Stimulated activated CD4-positive, alpha-beta T cell treated with anti-CD3 and anti-CD28 coated beads, Interleukin-1b, Interleukin-23, amount 100 ng/mL, for 48 hours (primary cell): Measurements from ENCODE around the gene EP400.

Experiments used
- DNase-seq: peaks from one replicate; pipeline ENCODE4 v3.0.0-alpha.2; 2020

Gene EP400

GRCh38 chr12:131913666-131914065, 36.1 kb upstream of the EP400 start:
- DNase-seq: no peak

DNA sequence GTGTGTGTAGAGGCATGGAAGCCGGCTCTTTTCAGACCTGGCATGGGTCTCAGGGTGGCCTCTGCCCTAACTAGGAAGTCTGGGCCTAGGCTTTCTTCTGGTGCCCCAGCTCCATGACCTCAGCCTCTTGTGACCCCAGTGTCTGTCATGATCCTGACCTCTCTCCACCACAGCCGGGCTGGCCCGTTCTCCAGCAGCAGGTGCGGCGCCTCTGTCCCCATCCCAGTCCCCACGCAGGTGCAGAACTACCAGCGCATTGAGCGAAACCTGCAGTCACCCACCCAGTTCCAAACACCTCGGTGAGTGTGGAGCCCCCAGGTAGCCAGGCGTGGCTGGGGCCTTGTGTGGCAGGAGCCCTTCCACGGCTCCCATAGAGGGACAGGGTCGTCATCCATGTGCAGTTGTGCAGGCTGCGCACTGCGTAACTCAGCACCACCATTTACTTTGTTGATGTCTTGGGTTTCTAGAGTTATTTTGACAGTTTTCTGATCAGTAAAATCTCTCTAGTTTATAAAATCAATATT, 35.5 kb upstream of the EP400 start:
- DNase-seq: no peak

GRCh38 chr12:131915000-131915689, 34.6 kb upstream of the EP400 start:
- DNase-seq: no peak

GRCh38 chr12:131915823-131916222, 33.9 kb upstream of the EP400 start:
- DNase-seq: no peak

DNA sequence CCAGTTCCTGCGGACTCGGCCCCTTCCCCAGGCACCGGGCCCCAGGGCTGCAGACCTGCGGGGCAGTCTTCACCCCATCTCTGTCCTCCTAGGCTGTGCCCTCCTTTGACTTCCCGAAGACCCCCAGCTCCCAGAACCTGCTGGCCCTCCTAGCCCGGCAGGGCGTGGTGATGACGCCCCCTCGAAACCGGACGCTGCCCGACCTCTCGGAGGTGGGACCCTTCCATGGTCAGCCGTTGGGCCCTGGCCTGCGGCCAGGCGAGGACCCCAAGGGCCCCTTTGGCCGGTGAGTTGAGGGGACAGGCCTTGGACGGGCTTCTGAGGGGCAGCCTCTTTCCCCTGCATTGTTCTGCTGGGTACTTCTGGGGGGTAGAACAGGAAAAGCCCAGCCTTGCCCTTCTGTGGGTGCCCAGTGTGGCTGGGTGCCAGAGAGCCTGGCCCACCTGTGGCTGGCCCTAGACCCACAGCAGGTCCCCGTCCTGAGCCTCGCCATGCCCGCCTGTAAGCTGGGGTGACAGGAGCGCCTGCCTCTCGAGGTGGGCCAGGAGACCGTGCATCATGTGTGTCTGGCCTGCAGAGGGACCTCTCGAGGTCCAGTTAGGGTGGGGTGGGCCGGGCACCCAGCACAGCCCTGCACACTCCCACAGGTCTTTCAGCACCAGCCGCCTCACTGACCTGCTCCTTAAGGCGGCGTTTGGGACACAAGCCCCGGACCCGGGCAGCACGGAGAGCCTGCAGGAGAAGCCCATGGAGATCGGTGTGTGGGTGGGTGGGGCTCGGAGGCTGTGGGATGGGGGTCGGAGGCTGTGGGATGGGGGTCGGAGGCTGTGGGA, 33.2 kb upstream of the EP400 start:
- no peak for DNase-seq

- DNase-seq: no peak
Measured at GRCh38 chr12:131917139-131917710, 32.5 kb upstream of the EP400 start.

- no peak for DNase-seq
Measured at GRCh38 chr12:131917711-131918306, 31.9 kb upstream of the EP400 start.

DNA sequence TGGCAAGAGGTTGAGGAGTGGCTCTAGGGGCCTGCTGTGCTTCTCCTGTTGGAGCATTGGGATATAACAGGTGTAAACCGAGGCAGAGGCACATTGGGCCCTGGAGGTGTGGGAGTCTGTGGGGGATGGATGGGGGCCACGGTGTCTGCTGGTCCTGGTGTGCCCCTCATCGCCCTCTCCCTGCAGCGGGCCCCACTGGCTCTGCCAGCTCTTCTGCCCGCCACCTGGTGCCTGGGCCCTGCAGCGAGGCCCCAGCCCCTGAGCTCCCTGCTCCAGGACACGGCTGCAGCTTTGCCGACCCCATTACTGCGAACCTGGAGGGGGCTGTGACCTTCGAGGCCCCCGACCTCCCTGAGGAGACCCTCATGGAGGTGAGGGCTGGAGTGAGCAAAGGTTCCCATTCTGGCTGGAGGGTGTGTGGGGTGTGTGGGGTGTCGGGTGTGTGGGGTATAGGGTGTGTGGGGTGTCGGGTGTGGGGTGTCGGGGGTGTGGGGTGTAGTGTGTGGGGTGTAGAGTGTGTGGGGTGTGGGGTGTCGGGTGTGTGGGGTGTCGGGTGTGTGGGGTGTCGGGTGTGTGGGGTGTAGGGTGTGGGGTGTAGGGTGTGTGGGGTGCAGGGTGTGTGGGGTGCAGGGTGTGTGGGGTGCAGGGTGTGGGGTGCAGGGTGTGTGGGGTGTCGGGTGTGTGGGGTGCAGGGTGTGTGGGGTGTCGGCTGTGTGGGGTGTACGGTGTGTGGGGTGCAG, 31.3 kb upstream of the EP400 start:
- DNase-seq: no peak

DNA sequence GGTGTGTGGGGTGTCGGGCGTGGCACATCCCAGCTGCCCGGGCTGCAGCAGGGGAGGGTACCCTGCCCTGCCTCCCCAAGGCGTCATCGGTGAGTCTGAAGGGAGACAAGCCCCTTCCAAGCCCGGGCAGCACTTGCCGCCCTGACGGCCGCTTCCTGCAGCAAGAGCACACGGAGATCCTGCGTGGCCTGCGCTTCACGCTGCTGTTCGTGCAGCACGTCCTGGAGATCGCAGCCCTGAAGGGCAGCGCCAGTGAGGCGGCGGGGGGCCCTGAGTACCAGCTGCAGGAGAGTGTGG, 30.7 kb upstream of the EP400 start:
- DNase-seq: no peak

DNA sequence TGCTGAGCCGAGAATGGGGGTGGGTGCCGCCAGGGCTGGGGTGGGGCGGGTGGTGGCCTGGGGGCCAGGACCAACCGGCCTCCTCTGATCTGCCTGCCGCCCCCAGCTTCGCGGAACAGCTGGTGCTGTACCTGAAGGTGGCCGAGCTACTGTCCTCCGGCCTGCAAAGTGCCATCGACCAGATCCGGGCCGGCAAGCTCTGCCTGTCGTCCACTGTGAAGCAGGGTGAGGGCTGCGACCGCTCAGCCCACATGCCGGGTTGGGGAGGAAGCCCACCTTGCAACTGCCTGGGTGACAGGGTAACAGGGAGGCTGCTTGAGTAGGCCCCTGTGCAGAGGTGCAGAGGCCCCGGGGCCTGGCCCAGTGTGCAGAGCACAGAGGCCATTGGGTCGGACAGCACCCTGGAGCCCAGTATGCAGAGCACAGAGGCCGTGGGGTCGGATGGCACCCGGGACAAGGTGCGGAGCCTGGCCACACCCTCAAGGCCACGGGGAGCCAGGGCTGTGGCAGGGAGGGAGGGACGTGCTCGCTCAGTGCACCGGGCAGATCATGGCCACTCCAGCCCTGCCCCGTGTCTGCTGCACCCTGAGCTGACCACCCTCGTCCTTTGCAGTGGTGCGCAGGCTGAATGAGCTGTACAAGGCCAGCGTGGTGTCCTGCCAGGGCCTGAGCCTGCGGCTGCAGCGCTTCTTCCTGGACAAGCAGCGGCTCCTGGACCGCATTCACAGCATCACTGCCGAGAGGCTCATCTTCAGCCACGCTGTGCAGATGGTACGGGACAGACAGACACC, 30.2 kb upstream of the EP400 start:
- DNase-seq: no peak

GRCh38 chr12:131920157-131920508, 29.6 kb upstream of the EP400 start:
- DNase-seq: no peak

DNA sequence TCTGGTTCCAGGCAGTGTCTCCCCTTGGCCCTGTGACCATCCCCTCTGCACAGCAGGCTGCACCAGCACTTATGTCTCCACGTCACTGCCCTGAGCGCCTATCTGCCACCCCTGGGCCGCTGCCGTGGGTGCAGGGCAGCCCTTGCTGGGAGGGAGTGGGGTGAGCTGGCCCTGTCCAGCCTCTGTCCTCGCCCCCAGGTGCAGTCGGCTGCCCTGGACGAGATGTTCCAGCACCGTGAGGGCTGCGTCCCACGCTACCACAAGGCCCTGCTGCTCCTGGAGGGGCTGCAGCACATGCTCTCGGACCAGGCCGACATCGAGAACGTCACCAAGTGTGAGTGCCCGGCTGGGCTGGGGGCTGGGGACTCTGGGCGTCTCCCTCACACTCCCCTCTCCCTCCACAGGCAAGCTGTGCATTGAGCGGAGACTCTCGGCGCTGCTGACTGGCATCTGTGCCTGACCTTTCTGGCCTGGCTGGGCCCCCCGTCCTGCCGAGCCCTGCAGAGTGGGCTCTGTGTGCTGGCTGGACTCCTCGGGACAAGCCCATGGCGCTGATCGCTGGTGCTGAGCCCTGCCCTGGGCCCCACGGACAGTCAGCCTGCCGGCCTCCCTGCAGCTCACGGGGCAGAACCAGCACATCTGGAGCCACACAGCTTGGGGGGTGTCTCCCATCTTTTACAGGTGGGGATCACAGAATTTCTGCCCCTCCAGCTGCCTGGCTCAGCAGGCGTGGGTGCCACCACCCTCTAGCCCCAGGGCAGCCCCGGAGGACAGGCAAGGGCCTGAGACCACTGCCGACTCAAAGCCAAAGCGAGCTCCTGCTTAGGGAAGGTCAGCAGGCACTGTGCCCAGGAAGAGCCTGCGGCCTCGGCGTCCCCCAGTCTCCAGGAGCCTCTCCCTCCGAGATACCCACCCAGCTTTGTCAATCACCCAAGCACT, 28.6 kb upstream of the EP400 start:
- DNase-seq: no peak

DNA sequence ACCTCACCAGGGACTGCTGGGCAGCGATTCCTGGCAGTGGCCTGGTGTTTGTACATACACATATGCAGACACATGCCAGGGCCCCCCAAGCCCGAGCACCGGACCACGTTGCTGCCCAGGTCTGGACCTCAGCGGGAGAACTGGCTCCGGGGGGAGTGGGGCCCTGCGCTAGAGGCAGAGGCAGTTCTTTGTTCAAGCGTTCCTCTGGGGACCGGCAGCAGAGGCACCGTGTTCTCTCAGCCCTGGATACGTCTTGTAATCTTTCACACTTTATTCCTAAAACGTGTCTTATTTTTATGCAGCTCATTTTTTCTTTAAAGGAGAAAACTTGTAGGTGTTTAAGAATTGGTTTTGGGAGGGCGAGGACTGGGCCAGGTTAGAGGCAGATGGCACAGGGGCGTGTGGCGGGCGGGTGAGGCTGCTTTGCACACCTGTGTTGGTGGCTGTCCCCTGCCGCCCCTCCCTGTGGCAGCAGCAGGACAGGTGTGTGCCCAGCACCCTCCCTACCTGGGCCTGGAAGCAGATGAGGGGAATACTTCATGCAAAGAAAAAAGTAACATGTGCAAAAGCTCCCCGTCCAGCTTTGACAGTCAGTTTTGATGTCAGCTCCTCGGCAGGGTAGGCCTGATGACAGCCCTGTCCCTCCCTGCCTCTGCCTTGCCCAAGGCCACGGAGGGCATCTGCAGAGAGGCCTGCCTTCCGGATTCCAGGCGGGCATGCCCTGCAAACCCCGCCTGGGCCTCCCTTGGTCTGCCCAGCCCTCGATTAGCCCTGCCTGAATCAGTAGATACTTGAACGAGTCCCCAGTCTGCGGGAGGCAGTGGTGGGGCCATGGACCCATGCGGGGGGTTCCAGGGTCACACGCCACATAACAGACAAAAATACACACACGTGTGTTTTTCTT, 27.6 kb upstream of the EP400 start:
- DNase-seq: no peak

- no peak for DNase-seq
Measured at GRCh38 chr12:131922772-131923171, 27.0 kb upstream of the EP400 start.

- no peak for DNase-seq
Measured at GRCh38 chr12:131923260-131923659, 26.5 kb upstream of the EP400 start.

GRCh38 chr12:131927110-131928079, 22.3 kb upstream of the EP400 start:
- DNase-seq: no peak

- DNase-seq: peak; percentile 24
Measured at GRCh38 chr12:131928080-131928710, 21.5 kb upstream of the EP400 start.
